ENCODE measurements around the gene TMEM121. TPM values are rescaled to one million over a fixed set of nuclear protein-coding genes. Genes with fewer than 3 reads are reported as not detected.

The TMEM121 gene
- total RNA-seq, 4 donors from 2014 or later = 3.5 to 5.6 (median 4.1) TPM

DNA sequence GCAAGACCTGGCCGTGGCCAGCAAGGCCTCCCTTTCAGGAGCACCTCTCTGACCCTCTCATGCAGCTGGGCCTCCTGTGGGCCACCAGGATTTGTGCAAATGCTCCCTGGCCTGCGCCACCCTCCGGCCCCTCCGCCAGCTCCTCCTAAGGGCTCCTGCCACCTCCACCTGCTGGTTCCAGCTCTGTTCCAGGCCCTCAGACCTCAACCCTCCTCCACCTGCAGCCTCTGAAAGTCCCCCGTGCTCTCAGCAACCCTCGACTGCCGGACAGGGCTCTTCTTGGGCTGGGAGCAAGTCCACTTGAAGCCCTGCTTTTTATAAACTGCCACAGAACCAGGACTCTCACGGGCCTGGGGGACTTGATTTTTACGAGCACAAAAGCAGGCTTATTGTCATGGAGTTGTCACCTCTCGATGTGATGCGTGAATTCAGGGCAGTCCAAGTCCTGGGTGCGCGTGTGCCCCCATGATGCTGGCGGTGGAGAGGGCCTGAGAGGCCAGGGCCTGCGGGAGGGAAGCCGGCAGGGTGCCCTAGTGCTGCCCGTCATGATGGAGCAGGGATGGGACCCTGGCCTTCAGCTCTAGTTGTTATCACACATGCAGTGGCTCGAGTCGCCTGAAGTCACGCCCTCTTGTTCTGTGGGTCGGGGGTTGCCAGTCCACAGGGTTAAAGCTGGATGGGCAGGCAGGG is 26.2 kb upstream of the TMEM121 start:
- TF ChIP-seq, protein P1, sequence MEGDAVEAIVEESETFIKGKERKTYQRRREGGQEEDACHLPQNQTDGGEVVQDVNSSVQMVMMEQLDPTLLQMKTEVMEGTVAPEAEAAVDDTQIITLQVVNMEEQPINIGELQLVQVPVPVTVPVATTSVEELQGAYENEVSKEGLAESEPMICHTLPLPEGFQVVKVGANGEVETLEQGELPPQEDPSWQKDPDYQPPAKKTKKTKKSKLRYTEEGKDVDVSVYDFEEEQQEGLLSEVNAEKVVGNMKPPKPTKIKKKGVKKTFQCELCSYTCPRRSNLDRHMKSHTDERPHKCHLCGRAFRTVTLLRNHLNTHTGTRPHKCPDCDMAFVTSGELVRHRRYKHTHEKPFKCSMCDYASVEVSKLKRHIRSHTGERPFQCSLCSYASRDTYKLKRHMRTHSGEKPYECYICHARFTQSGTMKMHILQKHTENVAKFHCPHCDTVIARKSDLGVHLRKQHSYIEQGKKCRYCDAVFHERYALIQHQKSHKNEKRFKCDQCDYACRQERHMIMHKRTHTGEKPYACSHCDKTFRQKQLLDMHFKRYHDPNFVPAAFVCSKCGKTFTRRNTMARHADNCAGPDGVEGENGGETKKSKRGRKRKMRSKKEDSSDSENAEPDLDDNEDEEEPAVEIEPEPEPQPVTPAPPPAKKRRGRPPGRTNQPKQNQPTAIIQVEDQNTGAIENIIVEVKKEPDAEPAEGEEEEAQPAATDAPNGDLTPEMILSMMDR (IDR thresholded peaks at IDR 0.05) = no peak
- no peak for DNase-seq (ENCODE audit: low spot score)

DNA sequence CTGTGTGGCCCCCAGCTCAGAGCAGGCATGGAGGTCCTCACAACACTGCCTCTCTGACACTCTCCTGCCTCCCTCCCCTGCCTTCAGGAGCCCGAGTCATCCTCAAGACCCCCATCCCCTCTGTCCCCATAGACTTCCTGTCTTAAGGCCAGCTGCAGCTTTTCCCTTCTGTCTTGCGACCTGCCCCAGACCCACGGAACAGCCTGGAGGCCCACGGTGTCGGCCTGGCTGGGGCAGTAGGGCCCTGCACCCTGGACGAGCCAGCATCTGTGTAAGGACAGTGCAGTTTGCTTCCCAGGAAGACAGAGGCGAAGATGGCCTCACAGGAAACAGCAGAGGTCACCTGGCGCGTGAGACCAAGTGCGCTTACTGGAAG is 25.7 kb upstream of the TMEM121 start:
- TF ChIP-seq, protein P1 (IDR thresholded peaks at IDR 0.05) = no peak
- DNase-seq (ENCODE audit: low spot score) (no peak), ATAC-seq (ENCODE audit: low FRiP score) (no peak)

More for the DNA sequence above, 26.2 kb upstream of the TMEM121 start:
- ATAC-seq (ENCODE audit: low FRiP score) = no peak

DNA sequence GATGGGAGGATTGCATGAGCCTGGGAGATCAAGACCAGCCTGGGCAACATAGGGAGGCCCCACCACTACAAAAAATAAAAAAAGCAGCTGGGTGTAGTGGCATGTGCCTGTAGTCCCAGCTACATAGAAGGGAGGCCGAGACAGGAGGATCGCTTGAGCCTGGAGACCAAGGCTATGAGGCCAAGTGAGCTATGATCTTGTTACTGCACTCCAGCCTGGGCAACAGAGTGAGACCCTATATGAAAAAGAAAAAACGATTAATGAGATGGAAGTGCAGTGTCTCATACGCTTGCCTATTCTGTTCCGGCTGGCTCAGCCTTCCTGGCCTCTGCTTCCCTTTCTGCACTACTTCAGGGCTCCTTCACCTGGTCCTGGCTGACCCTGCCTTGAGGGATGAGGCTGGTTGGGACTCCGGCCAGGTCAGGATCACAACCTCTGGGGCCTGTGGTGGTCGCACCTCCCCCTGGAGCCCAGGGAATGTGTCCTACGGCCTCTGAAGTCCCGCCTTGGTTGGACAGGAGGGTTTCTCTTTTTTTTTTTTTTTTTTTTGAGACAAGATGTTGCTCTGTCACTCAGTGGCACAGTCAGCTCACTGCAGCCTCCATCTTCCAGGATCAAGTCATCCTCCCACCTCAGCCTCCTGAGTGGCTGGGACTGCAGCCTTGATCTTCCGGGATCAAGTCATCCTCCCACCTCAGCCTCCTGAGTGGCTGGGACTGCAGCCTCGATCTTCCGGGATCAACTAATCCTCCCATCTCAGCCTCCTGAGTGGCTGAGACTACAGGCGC is 24.7 kb upstream of the TMEM121 start:
- ATAC-seq (ENCODE audit: low FRiP score) (no peak), DNase-seq (ENCODE audit: low spot score) (no peak)
- TF ChIP-seq, protein P1 (IDR thresholded peaks at IDR 0.05) = no peak

DNA sequence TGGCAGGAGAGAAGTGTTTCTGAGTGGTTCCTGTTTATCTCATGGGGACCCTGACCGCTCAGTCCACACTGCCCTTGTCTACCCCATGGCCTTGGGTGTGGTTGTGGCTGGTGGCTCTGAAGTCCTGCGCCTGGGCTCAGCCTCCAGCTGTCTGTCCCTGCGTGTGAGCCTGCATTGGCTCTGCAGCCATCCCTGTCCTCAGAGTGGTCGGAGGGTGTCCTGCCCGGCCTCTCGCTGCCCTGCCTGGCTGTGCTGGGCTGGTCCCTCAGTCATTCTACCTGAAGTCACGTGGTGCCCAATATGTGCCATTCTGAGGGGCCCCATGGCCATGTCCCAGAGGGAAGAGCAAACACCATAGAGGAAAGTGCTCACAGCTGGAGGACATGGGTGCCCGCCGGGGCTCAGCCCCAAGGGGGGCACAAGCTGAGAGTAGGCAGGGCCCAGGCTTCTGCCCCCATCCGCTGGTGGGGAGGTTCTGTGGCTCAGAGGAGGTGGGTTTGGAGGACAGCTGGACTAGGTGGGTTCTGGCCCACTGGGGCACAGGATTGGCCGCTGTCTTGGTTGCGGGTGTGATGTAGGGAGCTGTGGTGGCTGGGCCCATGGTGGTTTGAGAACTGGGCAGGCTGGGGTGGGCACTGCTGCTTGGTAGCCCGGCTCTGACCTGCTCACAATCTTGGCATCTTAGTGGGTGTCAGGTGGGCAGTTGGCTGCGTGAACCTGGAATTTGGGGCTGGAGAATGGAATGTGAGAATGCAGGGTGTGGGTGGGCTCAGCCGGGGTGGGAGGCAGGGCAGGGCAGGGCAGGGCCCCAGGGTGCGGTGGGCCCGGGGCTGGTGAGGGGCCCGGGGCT is 23.7 kb upstream of the TMEM121 start:
- DNase-seq (ENCODE audit: low spot score) (no peak), ATAC-seq (ENCODE audit: low FRiP score) (no peak)

DNA sequence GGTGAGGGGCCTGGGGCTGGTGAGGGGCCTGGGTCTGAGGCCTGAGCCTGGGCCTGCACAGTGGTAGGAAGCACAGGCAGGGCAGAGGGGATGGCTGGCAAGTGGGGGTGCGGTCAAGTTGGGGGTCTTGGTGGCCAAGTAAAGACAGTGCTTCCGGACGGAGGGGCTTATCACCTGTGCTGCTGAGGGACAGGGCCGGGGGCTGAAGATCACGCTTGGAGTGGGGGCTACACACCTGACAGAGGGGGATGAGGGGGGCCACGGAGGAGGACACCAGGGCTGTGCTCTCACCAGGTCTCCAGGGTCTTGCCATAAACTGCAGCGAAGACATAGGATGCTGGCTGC is 23.1 kb upstream of the TMEM121 start:
- TF ChIP-seq, protein P1 (IDR thresholded peaks at IDR 0.05) = no peak
- ATAC-seq (ENCODE audit: low FRiP score) (no peak), DNase-seq (ENCODE audit: low spot score) (no peak)

More for the DNA sequence above, 23.7 kb upstream of the TMEM121 start:
- TF ChIP-seq, protein P1 (IDR thresholded peaks at IDR 0.05) = no peak

DNA sequence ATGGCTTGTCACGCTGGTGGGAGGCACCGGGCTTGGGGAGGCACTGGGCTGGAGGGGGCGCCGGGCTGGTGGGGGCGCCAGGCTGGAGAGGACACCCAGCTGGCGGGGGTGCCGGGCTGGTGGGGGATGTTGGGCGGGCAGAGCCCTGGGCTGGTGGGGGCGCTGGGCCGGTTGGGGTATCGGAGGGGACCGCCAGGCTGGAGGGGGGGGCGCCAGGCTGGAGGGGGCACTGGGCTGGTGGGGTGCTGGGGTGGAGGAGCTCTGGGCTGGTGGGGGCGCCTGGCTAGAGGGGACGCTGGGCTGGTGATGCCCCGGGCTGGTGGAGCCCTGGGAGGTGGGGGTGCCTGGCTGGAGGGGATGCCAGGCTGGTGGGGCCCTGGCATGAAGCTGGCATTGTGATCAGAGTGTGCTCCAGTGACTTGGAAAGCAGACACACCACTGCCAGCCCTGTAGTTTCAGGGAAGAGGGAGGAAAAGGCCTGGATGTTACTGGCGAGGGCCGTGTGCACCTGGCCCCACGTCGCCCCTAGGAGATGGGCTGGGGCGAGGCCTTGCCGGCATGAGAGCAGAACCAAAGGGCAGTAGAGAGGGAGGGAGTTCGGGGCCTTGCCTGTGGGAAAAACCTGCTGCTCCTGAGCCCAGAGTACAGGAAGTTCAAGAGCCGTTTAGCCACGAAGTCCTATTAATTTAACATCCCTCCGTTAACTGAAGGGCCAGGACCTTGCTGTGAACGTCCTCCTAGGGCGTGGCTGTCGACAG is 22.3 kb upstream of the TMEM121 start:
- no peak for DNase-seq (ENCODE audit: low spot score)
- TF ChIP-seq, protein P1 (IDR thresholded peaks at IDR 0.05) = no peak
- ATAC-seq (ENCODE audit: low FRiP score) = no peak

Data from omental fat pad (tissue), 4 donors.